Dendritic cell treated with granulocyte-macrophage colony-stimulating factor and Interleukin-4, amounts not matched to agents 40 ng/mL and 50 ng/mL, for 4 days (primary cell): ENCODE results near the gene VGLL4.
"Not testable (repeated sequence)": the region's sequence is repeated elsewhere in the genome, so short reads cannot be mapped to it uniquely, and the experiment has no call there.

Source experiments
- H3K27ac Mint-ChIP-seq: one replicate; pipeline ENCODE4 v1.8.0; 2022; ENCODE audit warnings: mild to moderate bottlenecking, mixed read lengths
- H3K27me3 Mint-ChIP-seq: one replicate; pipeline ENCODE4 v1.8.0; 2022; ENCODE audit warnings: mild to moderate bottlenecking, mixed read lengths
- H3K36me3 Mint-ChIP-seq: one replicate; pipeline ENCODE4 v1.8.0; 2022; ENCODE audit warnings: low read depth, mixed read lengths
- H3K4me1 Mint-ChIP-seq: one replicate; pipeline ENCODE4 v1.8.0; 2022; ENCODE audit warnings: low read depth, mixed read lengths
- H3K4me3 Mint-ChIP-seq: one replicate; pipeline ENCODE4 v1.8.0; 2022; ENCODE audit warnings: mild to moderate bottlenecking, moderate library complexity, mixed read lengths
- H3K9me3 Mint-ChIP-seq: one replicate; pipeline ENCODE4 v1.8.0; 2022; ENCODE audit warnings: mixed read lengths
- intact Hi-C: fragments of 100-400 bp; cut with micrococcal nuclease; formaldehyde crosslinking; loops from one replicate; pipeline ENCODE4 v1.15.0; 2022

The VGLL4 gene

GRCh38 chr3:11587766-11588165 lies 55.9 kb downstream of the VGLL4 start:
- no peaks in the 10 kb centered on the region for H3K9me3 Mint-ChIP-seq
- peaks cover 25% of the 10 kb centered on the region for H3K36me3 Mint-ChIP-seq
- no peak overlapping the region for H3K4me3 Mint-ChIP-seq
- H3K27ac Mint-ChIP-seq: no peak overlapping the region
- H3K4me1 Mint-ChIP-seq: peaks cover 58% of the 10 kb centered on the region
- H3K27me3 Mint-ChIP-seq: no peaks in the 10 kb centered on the region
- intact Hi-C loops: no loop called here

GRCh38 chr3:11584570-11584969 lies 59.1 kb downstream of the VGLL4 start:
- no peaks in the 10 kb centered on the region for H3K27me3 Mint-ChIP-seq
- intact Hi-C loops: no loop called here
- peaks cover 33% of the 10 kb centered on the region for H3K36me3 Mint-ChIP-seq
- H3K4me1 Mint-ChIP-seq: peaks cover 53% of the 10 kb centered on the region
- no peak overlapping the region for H3K27ac Mint-ChIP-seq
- H3K9me3 Mint-ChIP-seq: no peaks in the 10 kb centered on the region
- no peak overlapping the region for H3K4me3 Mint-ChIP-seq

- no peak overlapping the region for H3K27ac Mint-ChIP-seq
- no peaks in the 10 kb centered on the region for H3K9me3 Mint-ChIP-seq
- H3K4me1 Mint-ChIP-seq: peaks cover 46% of the 10 kb centered on the region
- H3K36me3 Mint-ChIP-seq: peaks cover 30% of the 10 kb centered on the region
- intact Hi-C loops: no loop called here
- H3K27me3 Mint-ChIP-seq: no peaks in the 10 kb centered on the region
- H3K4me3 Mint-ChIP-seq: no peak overlapping the region
These were observed 60.1 kb downstream of the VGLL4 start for GRCh38 chr3:11583638-11584046.

- Mint-ChIP-seq H3K36me3 (peaks cover 26% of the 10 kb centered on the region), H3K27ac (no peak overlapping the region), H3K27me3 (no peaks in the 10 kb centered on the region), H3K9me3 (no peaks in the 10 kb centered on the region), H3K4me3 (no peak overlapping the region), H3K4me1 (peaks cover 42% of the 10 kb centered on the region)
- intact Hi-C loops: no loop called here
These were observed 60.5 kb downstream of the VGLL4 start for GRCh38 chr3:11583235-11583634.

- Mint-ChIP-seq H3K36me3 (peaks cover 17% of the 10 kb centered on the region), H3K4me3 (peak overlapping the region; percentile 44)
These were observed 61.3 kb downstream of the VGLL4 start for GRCh38 chr3:11582191-11582968.

GRCh38 chr3:11581237-11582190 lies 62.2 kb downstream of the VGLL4 start:
- intact Hi-C loops: no loop called here
- H3K27me3 Mint-ChIP-seq: no peaks in the 10 kb centered on the region
- peaks cover 16% of the 10 kb centered on the region for H3K36me3 Mint-ChIP-seq
- H3K9me3 Mint-ChIP-seq: no peaks in the 10 kb centered on the region
- peaks cover 35% of the 10 kb centered on the region for H3K4me1 Mint-ChIP-seq
- no peak overlapping the region for H3K4me3 Mint-ChIP-seq
- H3K27ac Mint-ChIP-seq: no peak overlapping the region

More at GRCh38 chr3:11582191-11582968, 61.3 kb downstream of the VGLL4 start:
- Mint-ChIP-seq H3K9me3 (no peaks in the 10 kb centered on the region), H3K4me1 (peaks cover 35% of the 10 kb centered on the region), H3K27me3 (no peaks in the 10 kb centered on the region), H3K27ac (no peak overlapping the region)
- intact Hi-C loops: no loop called here

GRCh38 chr3:11580645-11581044 lies 63.1 kb downstream of the VGLL4 start:
- H3K36me3 Mint-ChIP-seq: peaks cover 21% of the 10 kb centered on the region
- H3K27ac Mint-ChIP-seq: no peak overlapping the region
- no peak overlapping the region for H3K4me3 Mint-ChIP-seq
- H3K4me1 Mint-ChIP-seq: peaks cover 35% of the 10 kb centered on the region
- no peaks in the 10 kb centered on the region for H3K27me3 Mint-ChIP-seq
- intact Hi-C loops: no loop called here
- H3K9me3 Mint-ChIP-seq: no peaks in the 10 kb centered on the region

GRCh38 chr3:11578169-11578568 lies 65.5 kb downstream of the VGLL4 start:
- Mint-ChIP-seq H3K4me3 (no peak overlapping the region), H3K27ac (no peak overlapping the region), H3K27me3 (no peaks in the 10 kb centered on the region), H3K4me1 (peaks cover 15% of the 10 kb centered on the region), H3K36me3 (peaks cover 30% of the 10 kb centered on the region), H3K9me3 (no peaks in the 10 kb centered on the region)
- intact Hi-C loops: no loop called here

- Mint-ChIP-seq H3K9me3 (no peaks in the 10 kb centered on the region), H3K4me3 (no peak overlapping the region), H3K27me3 (no peaks in the 10 kb centered on the region), H3K27ac (no peak overlapping the region), H3K36me3 (peaks cover 41% of the 10 kb centered on the region), H3K4me1 (peaks cover 6% of the 10 kb centered on the region)
- intact Hi-C loops: no loop called here
These were observed 67.3 kb downstream of the VGLL4 start for GRCh38 chr3:11576453-11576852.

GRCh38 chr3:11575677-11576076 lies 68.0 kb downstream of the VGLL4 start:
- intact Hi-C loops: no loop called here
- Mint-ChIP-seq H3K9me3 (no peaks in the 10 kb centered on the region), H3K27me3 (no peaks in the 10 kb centered on the region), H3K36me3 (peaks cover 42% of the 10 kb centered on the region), H3K27ac (no peak overlapping the region), H3K4me1 (peaks cover 14% of the 10 kb centered on the region), H3K4me3 (no peak overlapping the region)

- Mint-ChIP-seq H3K27me3 (no peaks in the 10 kb centered on the region), H3K27ac (no peak overlapping the region), H3K4me1 (peaks cover 18% of the 10 kb centered on the region), H3K9me3 (no peaks in the 10 kb centered on the region), H3K36me3 (peaks cover 45% of the 10 kb centered on the region), H3K4me3 (no peak overlapping the region)
- intact Hi-C loops: no loop called here
These were observed 68.6 kb downstream of the VGLL4 start for GRCh38 chr3:11574981-11575669.

GRCh38 chr3:11572660-11573059 lies 71.1 kb downstream of the VGLL4 start:
- H3K4me3 Mint-ChIP-seq, intact Hi-C loops, H3K27me3 Mint-ChIP-seq, H3K27ac Mint-ChIP-seq, H3K9me3 Mint-ChIP-seq: not testable (repeated sequence)
- peaks cover 18% of the 10 kb centered on the region for H3K4me1 Mint-ChIP-seq
- H3K36me3 Mint-ChIP-seq: peaks cover 58% of the 10 kb centered on the region

GRCh38 chr3:11570789-11571495 lies 72.8 kb downstream of the VGLL4 start:
- H3K27me3 Mint-ChIP-seq: no peaks in the 10 kb centered on the region
- H3K4me1 Mint-ChIP-seq: peaks cover 18% of the 10 kb centered on the region
- no peak overlapping the region for H3K4me3 Mint-ChIP-seq
- intact Hi-C loops: no loop called here
- H3K36me3 Mint-ChIP-seq: peaks cover 74% of the 10 kb centered on the region
- H3K9me3 Mint-ChIP-seq: no peaks in the 10 kb centered on the region
- peak overlapping the region; percentile 8 for H3K27ac Mint-ChIP-seq
